22Rv1 (cell line): ENCODE data around the gene FAT2.

Experiments used
- CTCF ChIP-seq: fragments of 450-650 bp; IDR thresholded peaks from 2 replicates; pipeline ENCODE4 v1.5.1; 2017; ENCODE audit warnings: mild to moderate bottlenecking
- ZFX ChIP-seq: fragments of 450-650 bp; IDR thresholded peaks from 2 replicates; pipeline ENCODE4 v1.6.1; 2017; ENCODE audit warnings: antibody characterized with exemption, borderline replicate concordance

- no peak for TF ChIP-seq CTCF
- TF ChIP-seq ZFX, result no peak
Measured at GRCh38 chr5:151622367-151623088, 31.4 kb upstream of the FAT2 start.
